HL-60 (cell line): ENCODE results near the gene CFAP61.

Experiments
- DNase-seq, 2 experiments: peaks; one replicate each; pipeline ENCODE4 v3.0.0-alpha.2; 2010 to 2020; ENCODE audit warnings: low read depth in 1 of 2, low spot score in 1 of 2
- H3K27ac ChIP-seq: fragments of 250-450 bp; sonication (Bioruptor Pico); replicated peaks from 2 replicates; pipeline ENCODE4 v1.5.1; 2020; ENCODE audit warnings: mild to moderate bottlenecking, moderate library complexity
- H3K27me3 ChIP-seq: fragments of 250-450 bp; sonication (Bioruptor Pico); 2 replicates; pipeline ENCODE4 v1.5.1; 2021; ENCODE audit warnings: mild to moderate bottlenecking, moderate library complexity; ENCODE audit not compliant: insufficient read depth, poor library complexity, severe bottlenecking
- H3K4me3 ChIP-seq: replicated peaks from 2 replicates; pipeline ENCODE4 v1.5.1; 2011; ENCODE audit warnings: mild to moderate bottlenecking, control low read depth, low read length; ENCODE audit not compliant: insufficient read depth
- CTCF ChIP-seq: IDR thresholded peaks from one replicate; pipeline ENCODE4 v1.5.1; 2011; ENCODE audit warnings: low read length, control low read depth, inconsistent platforms; ENCODE audit not compliant: insufficient read depth
- GABPA ChIP-seq: IDR thresholded peaks from 2 replicates; pipeline ENCODE4 v1.6.1; 2012; ENCODE audit warnings: low read depth
- POLR2AphosphoS5 ChIP-seq: IDR thresholded peaks from 2 replicates; pipeline ENCODE4 v1.6.1; 2012; ENCODE audit warnings: low read depth
- REST ChIP-seq: IDR thresholded peaks from 2 replicates; pipeline ENCODE4 v1.6.1; 2012; ENCODE audit warnings: low read depth; ENCODE audit not compliant: insufficient replicate concordance
- SPI1 ChIP-seq: IDR thresholded peaks from 2 replicates; pipeline ENCODE4 v1.6.1; 2012; ENCODE audit warnings: low read depth, mild to moderate bottlenecking, borderline replicate concordance

CFAP61 gene

GRCh38 chr20:20297752-20298151 is 245.4 kb downstream of the CFAP61 start:
- TF ChIP-seq REST, result no peak
- TF ChIP-seq GABPA, result no peak
- H3K27me3 ChIP-seq, result no peaks in the 10 kb centered on the region
- H3K27ac ChIP-seq, result no peak overlapping the region
- DNase-seq, result no peak
- H3K4me3 ChIP-seq, result no peak overlapping the region

- Histone ChIP-seq H3K4me3 (no peak overlapping the region), H3K27ac (no peak overlapping the region), H3K27me3 (no peaks in the 10 kb centered on the region)
- DNase-seq, result no peak
- TF ChIP-seq POLR2AphosphoS5, result no peak
Measured at GRCh38 chr20:20299904-20300303, 247.6 kb downstream of the CFAP61 start.

- no peaks in the 10 kb centered on the region for H3K27me3 ChIP-seq
- H3K4me3 ChIP-seq, result no peak overlapping the region
- no peak overlapping the region for H3K27ac ChIP-seq
- DNase-seq, result no peak
- TF ChIP-seq GABPA (no peak), CTCF (no peak), POLR2AphosphoS5 (no peak), SPI1 (no peak), REST (no peak)
Measured at GRCh38 chr20:20303320-20303719, 251.0 kb downstream of the CFAP61 start.

- no peak for TF ChIP-seq REST
- no peak for TF ChIP-seq SPI1
- TF ChIP-seq CTCF, result no peak
- no peak for TF ChIP-seq POLR2AphosphoS5
- no peak for TF ChIP-seq GABPA
- no peak overlapping the region for H3K4me3 ChIP-seq
- DNase-seq, result no peak
- H3K27ac ChIP-seq, result no peak overlapping the region
- no peaks in the 10 kb centered on the region for H3K27me3 ChIP-seq
Measured at GRCh38 chr20:20303742-20304141, 251.4 kb downstream of the CFAP61 start.
